NCI-H187 (cell line): Measurements from ENCODE around the gene AGPAT3.

Experiments used
- DNase-seq, 2 experiments: peaks; one replicate each; lab custom pipeline; 2025; lab: John Stamatoyannopoulos, UW

The AGPAT3 gene

DNA sequence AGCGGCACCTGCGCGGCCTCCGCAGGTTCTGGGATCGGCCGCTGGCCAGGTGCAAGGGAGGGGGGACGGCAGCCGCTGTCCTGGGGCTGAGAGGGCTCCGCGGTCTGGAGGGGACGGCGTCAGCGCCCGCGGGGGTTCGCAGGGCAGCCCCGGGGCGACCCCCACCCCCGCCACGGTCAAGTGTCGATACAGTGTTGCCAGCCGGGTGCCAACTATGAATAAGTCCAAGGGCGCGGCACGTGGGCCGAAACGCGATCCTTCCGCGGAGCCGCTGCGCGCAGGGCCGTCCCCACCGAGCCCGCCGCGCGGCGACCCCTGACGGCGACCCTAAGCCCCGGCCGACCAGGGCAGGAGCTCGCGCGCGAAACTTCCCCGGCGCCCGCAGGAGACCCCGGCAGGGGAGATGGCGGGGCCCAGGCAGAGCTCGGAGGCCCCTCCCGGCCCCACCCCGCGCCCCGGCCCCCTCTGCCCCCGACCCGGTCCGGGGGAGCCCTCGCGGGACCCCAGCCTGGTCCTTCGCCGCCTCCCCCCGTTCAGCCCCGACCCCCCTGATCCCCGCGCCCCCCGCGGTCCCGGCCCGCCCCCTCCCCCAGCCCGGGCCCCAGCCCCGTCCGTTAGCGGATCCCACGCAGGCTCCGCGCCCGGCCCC, 586 bp upstream of the AGPAT3 start:
- peak; percentile 39 to 52 for DNase-seq

DNA sequence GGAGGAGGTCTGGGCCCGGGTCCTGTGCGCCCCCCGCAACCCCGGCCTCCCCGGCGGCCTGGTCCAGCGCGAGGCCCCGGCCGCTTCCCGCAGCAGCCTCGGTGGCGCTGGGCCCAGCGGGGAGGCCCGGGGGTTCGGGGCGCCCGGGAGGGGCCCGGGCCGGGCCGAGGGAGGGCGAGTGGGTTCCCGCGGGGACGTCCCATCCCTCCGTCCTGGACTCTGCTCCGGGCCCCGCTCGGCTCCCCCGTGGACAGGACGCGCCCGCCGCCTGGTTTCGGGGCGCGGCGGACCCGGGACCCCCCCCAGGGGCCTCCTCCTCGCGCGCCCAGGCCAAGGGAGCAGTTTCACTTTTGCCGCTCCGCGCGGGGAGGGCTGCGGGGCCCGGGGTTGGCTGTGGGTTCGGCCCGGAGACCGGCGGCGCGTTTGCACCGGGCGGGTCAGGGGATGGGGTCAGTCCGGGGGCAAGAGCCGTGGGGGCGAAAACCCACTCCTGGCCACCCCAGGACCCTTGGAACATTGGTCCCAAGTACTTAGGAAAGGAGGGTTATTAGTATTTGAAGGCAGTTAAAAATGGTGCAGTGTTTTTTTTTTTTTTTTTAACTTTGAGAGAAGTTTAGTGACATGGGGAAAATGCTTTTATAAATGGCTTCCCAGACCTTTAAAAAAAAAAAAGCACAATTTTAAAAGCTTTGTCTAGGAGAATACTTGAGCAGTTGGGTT, 677 bp downstream of the AGPAT3 start:
- DNase-seq: no peak

DNA sequence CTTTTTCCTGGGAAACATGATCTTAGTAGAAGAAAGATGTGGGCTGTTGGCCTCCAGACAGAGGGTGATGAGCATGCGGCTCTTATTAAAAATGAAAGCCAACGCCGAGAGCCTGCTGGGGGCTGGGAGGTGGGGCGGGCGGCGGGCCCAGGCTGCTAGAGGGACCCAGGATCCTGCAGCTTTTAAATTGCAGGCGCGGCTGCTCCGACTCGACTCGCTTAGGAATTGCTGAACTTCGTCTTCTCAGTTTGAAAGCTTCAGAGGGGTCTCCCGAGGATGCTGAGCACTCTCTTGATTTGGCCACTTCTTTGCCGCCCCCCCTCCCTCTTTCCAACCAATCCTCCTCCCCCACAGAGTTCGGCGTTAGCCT, 1.2 kb downstream of the AGPAT3 start:
- peak in 1 of 2 experiments; percentile 24 for DNase-seq

DNA sequence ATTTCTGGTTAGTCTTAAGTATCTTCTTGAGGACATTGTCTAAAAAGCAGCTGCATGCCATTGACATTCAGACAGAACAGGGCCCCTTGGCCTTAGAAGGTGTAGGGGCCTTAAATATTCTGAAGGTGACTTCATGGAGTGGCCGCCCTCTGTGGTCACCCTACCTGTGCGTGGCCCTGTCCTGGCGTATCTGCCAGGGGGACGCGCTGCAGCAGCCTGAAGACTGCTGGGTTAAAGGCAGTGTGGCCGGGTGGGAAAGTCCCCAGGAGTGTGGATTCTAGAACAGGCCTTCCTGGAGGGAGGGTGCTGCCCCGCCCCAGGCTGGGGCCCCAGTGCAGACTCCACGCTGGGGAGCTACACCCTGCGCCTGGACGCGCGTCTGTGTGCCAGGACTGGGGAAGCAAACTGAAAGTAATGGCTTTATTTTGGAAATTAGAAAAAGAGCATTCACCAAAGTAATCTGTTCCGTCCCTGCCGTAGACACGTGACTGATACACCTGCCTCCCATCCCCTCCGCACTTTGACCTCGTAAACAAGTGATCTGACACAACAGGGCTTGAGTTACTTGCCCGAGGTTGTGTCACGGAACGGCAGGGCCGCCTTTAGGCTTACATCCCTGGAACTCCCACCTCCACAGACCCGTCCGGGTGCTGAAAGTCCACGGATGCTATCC, 1.8 kb downstream of the AGPAT3 start:
- no peak for DNase-seq

DNA sequence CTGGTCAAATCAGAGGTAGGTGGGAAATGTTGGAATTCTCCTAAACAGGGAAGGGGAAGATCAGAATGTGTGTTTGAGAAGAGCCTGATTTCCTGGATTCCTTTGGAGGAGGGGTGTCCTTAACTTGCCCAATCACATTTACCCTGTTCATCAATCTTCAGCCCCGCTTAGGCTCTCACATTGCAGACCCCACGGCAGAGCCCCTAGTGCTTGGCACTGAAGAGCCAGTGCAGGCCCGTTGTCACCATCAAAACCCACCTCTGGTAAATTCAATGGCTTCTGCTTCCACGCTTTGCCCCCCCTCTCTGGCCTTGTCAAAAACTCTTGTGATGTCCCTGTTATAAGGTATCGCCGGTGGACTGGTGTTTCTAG, 2.3 kb downstream of the AGPAT3 start:
- DNase-seq: no peak

DNA sequence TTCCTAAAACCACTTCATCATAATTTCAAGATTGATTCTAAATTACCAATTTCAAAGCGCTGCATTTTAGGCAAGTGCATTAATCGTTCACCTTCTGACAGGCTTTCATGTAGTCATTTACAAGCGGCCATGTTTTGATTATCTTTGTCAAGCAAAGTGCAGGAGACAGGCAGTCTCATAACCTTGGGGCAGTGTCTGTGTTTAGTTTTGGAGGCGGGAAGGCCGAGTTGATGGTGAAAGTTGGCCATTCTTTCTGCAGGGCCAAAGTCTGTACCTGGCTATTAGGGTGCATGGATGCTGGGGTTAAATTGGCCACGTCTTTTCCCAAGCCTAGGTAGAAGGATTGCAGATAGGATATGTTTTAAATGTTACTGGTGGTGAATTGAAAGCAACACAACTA, 2.9 kb downstream of the AGPAT3 start:
- DNase-seq: no peak

DNA sequence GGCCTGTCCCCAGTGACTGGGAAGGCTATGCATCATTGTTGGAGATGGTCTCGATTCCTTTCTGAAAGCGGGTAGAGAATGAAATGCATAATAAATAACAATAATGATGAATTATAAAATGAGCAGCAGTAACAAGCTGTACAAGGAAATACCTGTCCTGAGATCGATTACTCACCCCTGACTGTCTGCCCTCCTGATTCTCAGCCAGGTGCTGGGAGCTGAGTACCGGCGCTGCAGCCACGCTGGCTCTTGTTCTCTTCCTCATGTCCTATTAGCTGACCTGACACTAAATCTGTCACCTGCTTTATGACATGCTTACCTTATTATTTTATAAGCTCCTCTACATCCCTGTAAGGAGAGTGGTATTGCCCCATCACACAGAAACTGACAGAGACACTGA, 3.4 kb downstream of the AGPAT3 start:
- no peak for DNase-seq

DNA sequence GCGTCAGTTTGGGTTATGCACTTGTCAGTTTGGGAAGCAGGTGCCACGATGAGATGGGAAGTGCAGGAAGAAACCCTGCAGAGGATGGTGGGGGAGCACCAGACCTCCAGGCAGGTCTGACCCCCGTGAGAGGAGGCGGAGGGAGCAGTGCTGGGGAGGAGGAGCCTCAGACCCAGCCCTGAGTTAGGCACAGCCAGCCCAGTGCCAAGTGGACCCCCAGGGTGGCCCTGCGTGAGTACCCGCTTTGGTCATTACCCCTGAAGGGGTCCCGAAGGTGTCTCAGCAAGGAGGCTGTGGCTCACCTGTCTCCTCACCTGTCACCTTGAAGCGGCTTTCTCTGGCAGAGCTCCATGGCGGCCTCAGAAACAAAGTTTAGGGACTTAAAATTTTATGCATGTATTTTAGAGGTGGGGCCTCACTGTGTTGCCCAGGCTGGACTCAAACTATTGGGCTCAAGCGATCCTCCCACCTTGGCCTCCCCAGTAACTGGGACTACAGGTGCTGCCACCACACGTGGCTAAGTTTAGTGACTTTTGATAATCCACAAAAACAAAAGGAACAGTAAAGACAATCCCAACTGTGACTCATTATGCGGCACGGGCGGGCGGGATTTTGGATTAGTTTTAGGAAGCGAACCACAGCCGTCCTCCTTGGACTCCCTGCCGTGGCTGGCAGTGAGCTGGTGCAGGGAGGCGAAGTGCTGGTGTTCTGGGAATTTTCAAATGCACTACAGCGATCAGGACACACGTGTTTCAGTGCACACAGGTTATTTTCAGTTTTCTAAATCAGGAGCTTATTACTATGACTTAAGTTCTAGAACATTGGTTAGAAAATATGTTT, 4.7 kb downstream of the AGPAT3 start:
- DNase-seq: no peak

DNA sequence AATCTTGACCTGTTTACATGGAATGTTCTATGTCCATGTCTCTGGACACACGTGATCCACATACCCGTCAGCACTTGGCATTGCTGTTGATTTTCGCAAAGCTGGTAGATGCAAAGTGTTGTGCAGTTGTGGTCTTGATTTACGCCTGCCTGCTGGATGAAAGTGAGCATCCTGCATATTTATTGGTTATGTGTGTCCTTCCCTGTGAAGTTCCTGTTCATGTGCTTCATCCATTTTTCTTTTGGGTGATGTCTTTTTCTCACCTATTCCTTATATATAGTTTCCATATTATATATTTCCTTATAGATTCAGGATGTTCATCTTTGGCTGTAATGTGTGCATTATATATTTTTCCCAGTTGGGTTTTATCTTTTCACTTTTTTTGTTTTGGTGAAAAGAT, 6.5 kb downstream of the AGPAT3 start:
- no peak for DNase-seq

DNA sequence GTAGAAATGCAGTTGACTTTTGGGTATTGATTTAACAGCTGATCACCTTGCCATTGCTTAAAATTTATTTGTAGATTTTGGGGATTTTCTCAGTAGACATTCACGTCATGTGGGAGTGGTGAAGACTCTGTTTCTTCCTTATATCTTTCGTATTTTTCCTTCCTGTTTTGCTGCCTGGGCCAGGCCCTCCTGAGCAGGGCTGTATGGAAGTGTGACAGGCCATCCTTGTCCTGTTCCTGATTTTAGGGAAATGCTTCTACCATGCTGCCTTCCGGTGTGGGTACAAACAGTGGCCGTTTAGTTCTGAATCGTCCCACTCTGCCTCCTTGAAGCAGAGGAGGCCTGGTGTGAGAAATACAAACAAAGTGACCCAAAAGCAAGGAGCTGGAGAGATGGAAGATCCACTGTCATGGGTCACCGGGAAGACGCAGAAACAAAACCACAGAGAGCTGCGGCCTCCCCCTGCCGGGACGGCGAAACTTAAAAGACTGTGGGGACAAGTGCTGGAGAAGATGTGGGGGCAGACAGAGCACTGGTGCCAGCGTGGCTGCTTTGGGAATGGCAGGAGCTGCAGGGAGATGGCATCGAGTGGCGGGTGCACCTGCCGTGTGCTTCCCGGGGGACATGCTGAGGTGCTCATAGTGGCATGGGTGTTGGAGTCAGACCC, 7.6 kb downstream of the AGPAT3 start:
- DNase-seq: no peak

DNA sequence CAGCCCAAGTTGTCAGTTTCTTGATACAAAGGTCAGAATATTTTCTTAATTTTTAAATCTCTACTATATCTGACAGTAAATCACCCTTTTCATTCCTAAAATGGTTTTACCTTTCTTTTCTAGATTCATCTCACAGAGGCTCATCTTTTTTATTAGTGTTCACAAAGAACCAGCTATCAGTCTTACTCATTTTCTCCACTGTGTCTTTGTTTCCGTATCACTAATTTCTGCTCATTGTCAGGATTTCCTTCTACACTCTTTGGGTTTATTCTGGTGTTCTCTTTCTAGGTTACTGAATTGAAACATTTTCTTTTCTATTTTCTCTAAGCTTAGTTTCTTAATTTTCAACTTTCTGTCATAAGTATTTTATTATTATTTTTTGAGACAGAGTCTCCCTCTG, 8.7 kb downstream of the AGPAT3 start:
- DNase-seq: no peak

DNA sequence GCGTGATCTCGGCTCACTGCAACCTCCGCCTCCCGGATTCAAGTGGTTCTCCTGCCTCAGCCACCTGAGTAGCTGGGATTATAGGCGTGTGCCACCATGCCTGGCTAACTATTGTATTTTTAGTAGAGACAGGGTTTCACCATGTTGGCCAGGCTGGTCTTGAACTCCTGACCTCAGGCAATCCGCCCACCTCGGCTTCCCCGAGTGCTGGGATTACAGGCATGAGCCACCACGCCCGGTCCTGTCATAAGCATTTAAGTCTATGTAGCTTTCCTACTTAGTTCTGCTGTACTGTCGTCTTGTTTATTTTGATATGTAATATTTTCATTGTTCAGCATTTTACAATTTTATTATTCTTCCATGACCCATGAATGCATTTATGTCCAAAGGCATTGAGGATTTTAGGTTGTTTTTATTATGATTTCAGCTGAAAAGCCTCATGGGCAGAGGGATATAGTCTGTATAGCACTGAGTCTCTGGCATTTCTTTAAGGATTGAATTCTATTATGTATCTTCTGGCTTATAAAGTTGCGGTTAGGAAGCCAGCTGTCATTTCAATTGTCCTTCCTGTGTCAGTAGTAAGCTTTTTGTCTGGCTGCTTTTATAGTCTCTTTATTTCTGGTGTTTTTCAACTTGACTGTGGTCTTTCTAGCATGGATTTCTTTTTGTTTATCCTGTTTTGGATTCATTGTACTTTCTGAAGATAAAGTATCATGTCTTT, 9.2 kb downstream of the AGPAT3 start:
- no peak for DNase-seq

DNA sequence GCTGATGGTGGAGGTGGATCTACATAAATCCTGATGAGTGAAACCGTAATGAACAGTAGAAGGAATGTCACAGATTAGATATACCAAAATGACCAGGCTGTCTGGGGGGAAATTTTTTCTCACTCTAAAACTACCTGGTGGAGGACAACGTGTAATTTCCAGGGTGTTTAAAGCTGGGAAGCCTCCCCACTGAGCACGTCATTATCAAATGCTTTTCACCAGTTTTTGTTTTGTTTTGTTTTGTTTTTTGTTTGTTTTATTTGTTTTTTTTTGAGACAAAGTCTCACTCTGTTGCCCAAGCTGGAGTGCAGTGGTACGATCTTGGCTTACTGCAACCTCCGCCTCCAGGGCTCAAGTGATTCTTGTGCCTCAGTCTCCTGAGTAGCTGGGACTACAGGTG, 11.6 kb downstream of the AGPAT3 start:
- no peak for DNase-seq

DNA sequence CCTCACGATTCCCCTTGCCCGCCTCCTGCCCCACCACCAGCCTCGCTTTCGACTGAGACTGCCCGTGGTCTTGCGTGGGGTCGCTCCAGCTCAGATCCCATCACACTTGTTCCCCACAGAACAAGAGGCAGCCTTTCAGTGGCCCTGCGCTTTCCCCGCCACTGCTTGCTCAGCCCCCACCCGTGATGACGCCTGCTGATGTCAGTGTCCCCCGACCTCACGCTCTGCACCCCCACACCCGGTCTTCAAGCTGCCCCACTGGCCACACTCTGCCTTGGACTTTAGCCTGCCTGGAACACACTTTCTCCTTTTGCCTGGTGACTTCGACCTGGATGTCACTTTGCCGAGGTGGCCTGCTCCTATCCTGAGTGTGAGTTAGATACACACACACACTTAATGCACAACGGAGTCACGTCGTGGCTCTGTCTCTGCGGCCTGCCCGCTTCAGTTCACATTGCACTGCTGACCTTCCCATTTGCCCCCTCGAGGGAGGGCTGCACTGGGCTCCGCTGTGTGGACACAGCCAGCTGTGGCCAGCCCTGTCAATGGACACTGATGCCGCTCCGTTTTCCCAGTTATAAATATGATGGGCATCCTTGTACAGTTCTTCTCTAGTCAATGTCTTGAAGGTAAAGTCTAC, 13.0 kb downstream of the AGPAT3 start:
- no peak for DNase-seq

DNA sequence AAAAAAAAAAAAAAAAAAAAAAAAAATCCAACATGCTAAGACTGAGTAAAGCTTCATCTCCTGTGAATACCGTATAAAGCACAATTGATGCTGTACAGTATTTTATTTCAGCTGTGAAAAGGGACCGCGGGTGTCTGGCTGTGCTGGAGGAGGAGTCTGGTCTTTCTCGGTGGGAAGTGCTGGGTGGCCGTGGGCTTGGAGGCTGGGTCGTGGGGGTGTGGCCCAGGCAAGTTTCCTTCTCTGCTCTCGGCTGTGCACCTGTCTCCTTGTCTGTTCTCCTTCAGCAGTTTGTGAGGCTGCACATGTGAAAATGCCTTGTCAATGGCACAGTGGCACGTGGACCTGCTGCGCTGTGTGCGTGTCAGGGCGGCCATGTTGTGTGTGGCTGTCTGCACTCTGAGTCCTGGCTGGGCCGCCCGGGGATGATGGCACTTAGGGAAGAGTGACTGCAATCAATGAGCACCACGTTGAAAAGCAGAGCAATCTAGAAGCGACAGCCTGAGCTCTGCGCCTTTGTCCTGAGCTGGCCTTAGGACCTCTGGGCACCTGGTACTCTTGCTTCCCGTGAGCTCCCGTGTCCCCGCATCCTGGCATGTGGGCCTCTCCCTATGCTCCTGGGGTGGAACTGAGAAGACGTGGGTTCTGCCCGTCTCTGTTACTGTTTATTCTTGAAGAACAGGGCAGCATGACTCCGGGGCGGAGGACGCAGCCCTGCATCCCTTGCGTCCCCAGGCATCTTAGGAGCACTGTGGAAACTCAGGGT, 14.5 kb downstream of the AGPAT3 start:
- no peak for DNase-seq

DNA sequence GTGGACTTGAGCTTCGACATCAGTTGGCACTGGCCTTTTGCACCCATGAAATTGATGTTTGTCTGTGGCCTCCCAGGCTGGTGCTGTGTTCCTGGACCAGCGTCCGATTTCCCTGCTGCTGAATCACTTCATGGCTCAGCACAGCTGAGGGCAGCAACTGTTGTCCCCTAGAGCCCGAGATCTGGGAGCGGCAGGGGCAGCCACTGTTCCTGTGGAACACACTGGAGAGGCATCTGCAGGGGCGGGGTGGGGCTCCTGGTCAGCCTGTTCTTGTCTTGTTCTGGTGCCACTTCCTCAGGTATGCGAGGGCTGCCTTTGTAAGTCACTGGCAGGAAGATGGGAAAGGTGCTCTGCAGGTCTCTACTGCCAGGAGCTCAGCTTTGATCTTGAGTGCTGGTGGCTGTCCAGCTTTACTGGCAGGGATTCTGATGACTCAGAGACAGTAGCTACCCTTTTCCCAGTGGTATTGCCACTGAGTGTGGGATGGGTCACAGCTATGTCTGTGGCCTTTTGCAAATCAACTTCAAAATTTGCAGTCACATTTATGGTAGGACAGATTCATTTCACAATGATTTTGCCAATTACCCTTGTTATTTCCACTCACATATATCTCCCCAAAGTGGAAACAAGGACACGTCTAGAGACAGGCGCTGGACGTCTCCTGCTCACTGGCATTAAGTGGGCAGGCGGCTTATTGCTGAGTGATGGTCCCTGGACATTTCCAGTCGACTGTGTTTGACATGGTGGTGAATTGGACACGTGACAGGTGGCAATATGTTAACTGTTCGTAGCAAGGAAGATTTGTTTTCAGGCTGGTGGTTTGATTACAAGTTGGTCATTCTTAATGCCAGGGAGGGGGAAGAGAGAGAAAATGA, 15.3 kb downstream of the AGPAT3 start:
- DNase-seq: no peak

DNA sequence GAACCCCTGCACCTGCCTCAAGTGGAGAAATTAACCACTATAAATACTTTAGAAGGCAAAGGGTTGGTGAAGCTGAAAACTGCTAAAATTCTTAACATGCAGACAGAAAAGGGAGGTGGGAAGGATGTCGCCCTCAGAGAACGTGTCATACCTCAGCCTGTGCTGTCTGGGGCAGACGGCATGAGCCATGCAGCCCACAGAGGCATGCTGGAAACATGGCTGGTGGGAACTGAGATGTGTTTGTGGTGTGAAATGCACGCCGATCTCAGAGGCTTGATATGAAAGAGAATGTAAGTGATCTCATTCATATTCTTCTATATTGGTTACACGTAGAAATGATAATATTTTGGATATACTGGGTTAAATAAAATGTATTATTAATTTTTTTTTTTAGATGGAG, 16.3 kb downstream of the AGPAT3 start:
- DNase-seq: no peak

DNA sequence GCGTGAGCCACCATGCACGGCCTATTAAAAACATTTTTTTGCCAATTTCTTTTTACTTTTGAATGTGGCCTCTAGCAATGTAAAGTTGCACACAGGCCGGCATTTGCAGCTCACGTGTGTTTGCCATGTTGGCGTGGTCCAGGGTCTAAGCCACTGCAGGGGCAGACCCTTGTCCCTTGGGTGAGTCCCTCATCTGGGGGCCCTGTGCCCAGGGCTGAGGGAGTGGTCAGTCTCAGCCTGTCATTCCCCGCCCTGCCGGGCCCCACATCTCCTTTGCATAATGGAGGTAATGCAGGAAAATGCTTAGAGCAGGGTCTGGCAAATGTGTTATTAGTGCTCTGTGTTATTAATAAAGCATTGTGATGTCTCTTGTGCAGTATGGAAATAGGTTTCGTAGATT, 16.9 kb downstream of the AGPAT3 start:
- no peak for DNase-seq

DNA sequence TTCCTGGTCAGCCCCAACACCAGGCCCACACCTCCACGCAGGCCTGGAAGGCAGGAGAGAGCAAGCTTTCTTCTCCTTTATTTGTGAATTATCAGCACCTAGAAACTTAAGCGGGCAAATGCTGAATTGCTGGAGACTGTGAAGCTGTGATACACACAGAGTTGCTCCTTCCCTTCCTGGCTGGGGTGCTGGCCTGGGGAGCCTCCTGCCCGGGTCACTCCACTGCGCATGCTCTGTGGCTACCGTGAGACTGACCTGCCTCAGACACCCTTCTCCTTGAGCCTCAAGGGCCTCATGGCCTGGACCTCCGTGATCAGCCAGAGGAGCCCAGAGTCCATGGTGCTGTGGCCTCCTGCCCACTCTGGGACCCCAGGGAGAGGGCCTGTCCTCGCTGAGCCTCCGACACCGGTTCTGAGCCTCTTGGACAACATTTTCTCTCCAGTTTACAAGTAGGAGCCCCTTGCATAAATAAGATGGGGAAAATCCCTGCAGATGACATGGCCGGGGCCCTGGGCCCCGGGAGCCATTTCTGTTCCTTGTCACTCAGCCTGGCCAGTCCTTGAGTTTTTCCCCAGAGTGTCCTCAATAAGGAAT, 18.0 kb downstream of the AGPAT3 start:
- DNase-seq: no peak
